ENCODE results near the gene MED9. TPM values are rescaled to one million over a fixed set of nuclear protein-coding genes. Genes with fewer than 3 reads are reported as not detected.

Gene MED9
- total and polyA plus RNA-seq, 9 of the 15 experiments (the other 6 are each of a cell fraction or from before 2014, with no cell fraction given): 2.2 to 15.8 (median 12.7) TPM

DNA sequence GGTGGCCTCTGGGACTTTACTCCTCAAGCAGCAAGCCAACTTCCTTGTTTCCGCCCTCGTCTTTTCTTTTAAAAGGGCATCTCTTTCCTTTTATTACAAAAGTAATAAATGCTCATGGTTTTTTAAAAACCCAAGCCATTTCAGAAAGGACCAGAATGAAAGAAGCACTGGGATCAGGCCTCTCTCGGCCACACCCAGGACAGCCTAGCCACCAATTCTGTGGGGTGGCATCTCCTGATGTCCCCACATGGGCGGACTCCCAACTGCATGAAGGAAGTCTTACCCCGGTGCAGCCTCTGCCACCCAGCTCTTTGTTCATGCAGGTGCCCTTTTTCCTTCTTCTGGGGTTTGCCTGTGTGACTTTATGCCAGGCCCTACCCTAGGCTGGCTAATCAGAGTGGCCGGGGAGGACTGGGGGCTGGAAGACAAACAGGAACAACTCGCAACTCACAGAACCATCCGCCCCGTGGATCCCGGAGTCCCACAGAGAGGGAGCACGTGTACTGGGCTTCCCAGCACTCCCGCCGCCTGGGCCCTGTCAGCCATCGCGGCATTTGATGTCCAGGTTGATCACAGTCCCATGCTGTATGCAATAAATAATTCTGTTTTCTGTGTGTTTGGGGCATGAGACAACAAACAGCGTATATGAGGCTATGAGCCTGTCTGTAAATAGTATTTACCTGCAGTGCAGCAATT is 22.0 kb downstream of the MED9 start:
- BruUV-seq (replicated peaks): no TSS peak
- intact Hi-C loops (cut with micrococcal nuclease) (loop anchor here (5.0 kb wide), 2 partner anchors 141 to 144 kb away; no protein-coding TSS in a partner anchor), in situ Hi-C loops (cut with MboI) (no loop called here)
- FAIRE-seq (no peak), DNase-seq (ENCODE audit: extremely low read depth in 1 of 4, low spot score in 3 of 4) (no peak), ATAC-seq (no peak)
- Histone ChIP-seq H2AFZ (ENCODE audit: low read depth, low read length) (no peak overlapping the region), H3K4me3 (no peak overlapping the region), H3K9ac (ENCODE audit: insufficient read depth in 1 of 2, low read depth in 2 of 2, low read length in 2 of 2) (0 out of 4 replicates have a peak overlapping the region, but pooled peaks of 1 of the 2 experiments have one; percentile 4), H3K36me3 (ENCODE audit: control insufficient read depth, insufficient read depth, low read length) (0 out of 3 replicates have a peak, but pooled peaks cover 3% of the 10 kb centered on the region), H3K4me1 (replicated peaks in 1 of 2; ENCODE audit: control insufficient read depth in 2 of 2, insufficient read depth in 2 of 2, low read length in 2 of 2) (peaks cover 0 to 16% of the 10 kb centered on the region in 2 experiments; a peak in 3 of 5 replicates), H3K9me1 (ENCODE audit: control insufficient read depth, insufficient read depth, low read length) (no peaks in the 10 kb centered on the region), H3K79me2 (ENCODE audit: control insufficient read depth, insufficient read depth, low read length) (no peaks in the 10 kb centered on the region), H3K9me3 (replicated peaks; ENCODE audit: control insufficient read depth, insufficient read depth, low read depth, low read length) (no peaks in the 10 kb centered on the region), H3K4me2 (ENCODE audit: insufficient read depth, low read length) (no peak overlapping the region), H3K27ac (ENCODE audit: extremely low read depth, low read depth, low read length) (no peak overlapping the region), H4K20me1 (replicated peaks; ENCODE audit: control insufficient read depth, insufficient read depth, low read length) (no peaks in the 10 kb centered on the region), H3K27me3 (ENCODE audit: control insufficient read depth in 2 of 2, insufficient read depth in 2 of 2, low read length in 2 of 2) (peaks cover 3 to 33% of the 10 kb centered on the region in 2 experiments; a peak in 2 of 5 replicates)
- ChIA-PET POLR2A (no interaction called here), CTCF (ENCODE audit: low intra/inter-chr PET ratio) (no interaction called here)
- TF ChIP-seq, protein P1, sequence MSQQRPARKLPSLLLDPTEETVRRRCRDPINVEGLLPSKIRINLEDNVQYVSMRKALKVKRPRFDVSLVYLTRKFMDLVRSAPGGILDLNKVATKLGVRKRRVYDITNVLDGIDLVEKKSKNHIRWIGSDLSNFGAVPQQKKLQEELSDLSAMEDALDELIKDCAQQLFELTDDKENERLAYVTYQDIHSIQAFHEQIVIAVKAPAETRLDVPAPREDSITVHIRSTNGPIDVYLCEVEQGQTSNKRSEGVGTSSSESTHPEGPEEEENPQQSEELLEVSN (IDR thresholded peaks at IDR 0.05; ENCODE audit: borderline replicate concordance in 1 of 2, extremely low read depth in 1 of 2, insufficient read depth in 1 of 2, insufficient read length in 1 of 2, low read depth in 1 of 2, low read length in 1 of 2, poor library complexity in 1 of 2, severe bottlenecking in 1 of 2): peak in 1 of 2 experiments; percentile 67
- TF ChIP-seq CBFB (CRISPR knock-in tag; IDR thresholded peaks at IDR 0.05): no peak
- 34% methylated on average over 8 of the region's 16 CpGs for WGBS (ENCODE audit: insufficient coverage, low coverage, missing lambda C conversion rate)

All from K562 (cell line).